Astrocyte (in vitro differentiated cells and primary cell): ENCODE measurements around the gene CCR3.

Source experiments
- CTCF ChIP-seq: IDR thresholded peaks from 2 replicates; pipeline ENCODE4 v1.5.1; 2011; ENCODE audit warnings: low read depth, mild to moderate bottlenecking, inconsistent platforms, low read length, moderate library complexity; ENCODE audit not compliant: insufficient read depth
- EZH2 ChIP-seq: IDR thresholded peaks from 2 replicates; pipeline ENCODE4 v1.6.1; 2012; ENCODE audit warnings: mild to moderate bottlenecking, low read length, inconsistent platforms; ENCODE audit not compliant: insufficient read depth

GRCh38 chr3:46239301-46239938 is 2.8 kb upstream of the CCR3 start:
- TF ChIP-seq CTCF, result no peak
- no peak for TF ChIP-seq EZH2
